Activated CD4-positive, CD25-positive, alpha-beta regulatory T cell treated with anti-CD3 and anti-CD28 coated beads, Interleukin-2, amount 50 U/mL, for 16 hours (primary cell): ENCODE measurements around the gene MUC4.
"Not testable (repeated sequence)": the region's sequence is repeated elsewhere in the genome, so short reads cannot be mapped to it uniquely, and the experiment has no call there.

Source experiments
- DNase-seq: peaks from one replicate; pipeline ENCODE4 v3.0.0-alpha.2; 2020; ENCODE audit warnings: low read depth, low spot score

The MUC4 gene

DNA sequence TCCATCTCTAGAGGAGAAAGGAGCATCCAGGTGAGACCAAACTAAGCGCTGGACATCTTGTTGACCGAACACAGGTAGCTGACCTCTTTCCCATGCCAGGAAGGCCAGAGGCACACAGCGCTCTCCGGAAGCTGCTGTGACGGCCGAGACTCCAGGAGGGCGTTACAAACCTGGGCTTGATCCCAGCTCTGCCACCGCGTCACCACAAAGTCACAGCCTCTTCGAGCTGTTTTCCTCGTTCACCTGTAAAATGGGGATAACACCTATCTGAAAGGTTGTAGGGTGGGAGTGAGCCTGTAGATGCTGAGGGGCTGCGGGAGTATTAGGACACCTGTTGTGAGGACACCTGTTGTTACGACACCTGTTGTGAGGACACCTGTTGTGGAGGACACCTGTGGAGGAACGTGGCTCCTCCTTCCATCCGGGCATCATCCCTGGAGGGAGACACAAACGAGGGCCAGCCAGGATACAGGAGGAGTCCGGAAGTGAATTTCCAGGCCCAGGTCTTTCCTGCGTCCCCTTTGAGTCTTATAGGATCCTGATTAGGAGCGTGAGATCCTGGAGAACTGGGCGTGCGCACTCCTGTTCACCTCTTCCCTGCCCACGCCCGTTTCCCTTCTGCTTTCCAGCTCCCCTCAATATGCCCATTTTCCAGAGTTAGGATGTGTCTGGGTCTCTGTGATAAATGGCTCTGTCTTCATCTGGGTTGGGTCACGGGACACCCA lies 2.3 kb upstream of the MUC4 start:
- no peak for DNase-seq

DNA sequence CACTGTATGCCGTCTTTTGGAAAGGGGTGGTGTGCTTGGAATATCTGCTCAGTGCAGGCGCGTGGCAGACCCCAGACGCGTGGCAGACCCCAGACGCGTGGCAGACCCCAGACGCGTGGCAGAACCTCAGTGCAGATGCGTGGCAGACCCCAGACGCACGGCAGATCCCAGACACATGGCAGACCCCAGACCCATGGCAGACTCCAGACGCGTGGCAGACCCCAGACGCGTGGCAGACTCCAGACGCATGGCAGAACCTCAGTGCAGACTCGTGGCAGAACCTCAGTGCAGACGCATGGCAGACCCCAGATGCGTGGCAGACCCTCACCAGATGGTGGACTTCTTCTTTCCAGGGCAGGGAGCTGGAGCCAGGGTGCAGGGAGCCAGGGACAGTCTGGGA lies 637 bp upstream of the MUC4 start:
- DNase-seq = no peak

DNA sequence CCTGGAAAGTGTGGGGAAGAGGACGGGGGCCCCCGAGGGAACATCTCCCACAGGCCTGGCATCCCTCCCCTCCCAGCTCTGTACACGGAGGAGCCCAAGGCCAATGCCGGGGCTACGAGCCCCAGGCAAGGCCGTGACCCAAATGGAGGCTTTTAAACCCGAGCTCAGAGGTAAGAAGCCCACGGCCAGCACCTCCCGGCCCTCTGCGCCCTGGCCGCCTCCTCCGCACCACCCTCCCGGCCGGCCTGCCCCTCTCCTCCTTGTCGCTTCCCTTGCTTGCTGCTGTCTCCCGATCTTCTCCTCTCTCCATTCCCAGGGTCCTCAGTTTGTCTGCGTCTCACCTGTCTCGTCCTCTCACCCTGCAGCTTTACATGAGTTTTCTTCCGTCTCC lies 1.3 kb downstream of the MUC4 start:
- no peak for DNase-seq

DNA sequence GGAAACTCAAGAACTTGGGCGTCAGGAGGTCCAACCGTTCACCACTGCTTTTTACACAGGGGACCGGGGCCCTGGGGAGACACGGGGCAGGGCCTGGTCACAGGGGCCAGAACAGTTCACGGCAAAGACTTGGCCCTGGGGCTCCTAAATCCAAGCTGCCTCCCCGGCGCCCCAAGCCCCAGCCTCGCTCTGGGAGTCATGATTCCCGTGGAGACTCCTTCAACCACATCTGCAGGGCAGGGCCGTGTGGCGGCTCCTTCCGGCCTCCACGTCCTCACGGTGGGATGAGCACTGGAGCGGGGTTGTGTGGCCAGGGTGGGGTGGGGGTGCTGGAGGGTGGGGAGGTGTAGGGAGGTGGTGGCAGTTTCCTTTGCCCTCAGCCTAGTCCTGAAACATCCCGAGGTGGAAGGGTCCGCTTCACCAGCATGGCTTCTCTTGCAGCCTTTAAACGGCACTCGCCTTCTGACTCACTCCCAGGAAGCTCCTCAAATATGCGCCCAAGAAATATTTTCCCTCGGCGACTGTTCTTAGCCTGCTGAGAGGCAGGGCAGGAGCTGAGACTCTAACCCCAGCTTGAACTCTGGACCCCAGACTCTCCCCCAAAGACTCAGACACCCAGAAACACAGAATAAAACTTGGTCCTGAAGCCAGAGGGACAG lies 1.8 kb downstream of the MUC4 start:
- no peak for DNase-seq

DNA sequence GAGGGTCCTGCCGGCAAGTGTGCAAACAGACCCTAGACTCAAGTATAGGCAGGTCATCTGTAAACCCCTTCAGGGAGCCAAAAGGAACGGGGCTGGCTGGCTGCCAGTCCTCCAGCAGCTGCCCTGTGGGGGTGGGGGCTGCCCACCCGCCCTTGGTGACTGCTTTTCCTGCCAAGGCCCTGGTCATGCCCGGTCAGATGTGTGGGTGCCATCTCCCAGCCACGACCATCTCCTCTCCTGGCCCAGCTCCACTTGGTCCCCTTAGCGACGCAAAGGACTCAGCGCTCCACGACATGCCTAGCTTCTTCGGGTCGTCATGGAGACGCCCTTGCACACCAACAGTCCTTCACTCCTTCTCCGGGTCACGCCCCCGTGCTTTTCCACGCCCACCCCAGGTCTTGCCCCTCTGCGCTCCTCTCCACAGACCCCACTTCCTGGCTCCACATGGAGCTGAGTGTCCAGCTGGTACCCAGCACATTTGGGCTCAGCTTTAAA lies 2.4 kb downstream of the MUC4 start:
- DNase-seq = no peak

DNA sequence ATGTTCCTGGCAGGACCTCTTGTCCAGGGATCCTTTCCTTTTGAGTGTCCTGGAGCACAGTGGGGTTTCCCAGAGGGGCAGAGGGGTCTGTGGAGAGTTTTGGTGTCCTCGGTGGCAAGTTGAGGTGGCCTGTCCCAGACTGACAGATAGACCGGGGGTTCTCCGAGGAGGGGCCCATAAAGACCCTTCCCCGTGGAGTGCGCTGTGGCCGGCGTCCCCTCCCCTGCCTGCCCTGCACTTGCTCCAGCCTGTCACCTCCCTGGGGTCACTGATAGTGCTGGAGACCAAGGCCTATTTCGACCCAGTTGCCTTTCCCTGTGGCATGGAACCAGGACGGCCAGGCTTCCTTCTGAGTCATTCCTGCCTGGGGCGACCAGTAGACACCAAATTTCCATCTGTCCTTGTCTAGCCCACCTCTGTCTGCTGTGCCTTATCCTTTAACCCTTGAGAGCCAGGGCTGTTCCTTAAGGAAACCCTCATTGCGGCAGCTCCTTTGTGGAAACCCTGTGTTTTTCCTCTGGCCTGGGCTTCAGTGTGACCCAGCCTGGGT lies 2.9 kb downstream of the MUC4 start:
- DNase-seq = no peak

DNA sequence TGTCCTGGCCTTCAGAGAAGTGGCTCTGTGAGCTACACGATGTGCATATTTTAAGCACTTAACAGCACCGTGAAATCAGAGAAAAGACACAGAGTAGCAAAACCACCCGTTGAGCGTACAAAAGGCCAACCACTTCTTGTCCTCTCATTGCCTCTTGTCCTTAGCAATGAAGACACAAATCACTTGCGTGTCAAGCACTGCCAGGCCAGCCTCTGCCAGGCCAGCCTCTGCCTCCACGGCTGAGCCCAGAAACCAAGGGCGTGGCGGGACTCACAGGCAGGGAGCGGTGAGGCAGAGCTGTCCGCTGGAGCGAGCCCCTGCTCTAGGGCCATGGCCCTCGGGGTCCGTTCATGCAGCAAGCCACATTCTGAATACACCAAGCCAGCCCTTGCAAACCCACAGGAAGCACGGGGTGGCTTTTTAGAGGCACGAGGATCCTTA lies 4.0 kb downstream of the MUC4 start:
- DNase-seq = no peak

DNA sequence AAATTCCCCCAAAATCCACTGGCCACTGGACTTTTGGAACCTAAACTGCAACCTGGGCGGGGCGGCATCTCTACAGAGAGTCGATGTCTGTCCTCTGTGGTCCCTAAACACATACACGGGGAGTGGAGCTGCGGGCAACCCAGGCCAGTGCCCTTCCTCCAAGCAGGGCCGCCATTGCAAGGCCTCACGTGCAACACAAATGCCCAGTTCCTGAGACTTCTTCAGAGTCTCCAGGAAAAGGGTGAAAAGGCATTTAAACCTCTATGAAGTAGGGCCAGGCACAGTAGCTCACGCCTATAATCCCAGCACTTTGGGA lies 4.9 kb downstream of the MUC4 start:
- DNase-seq = no peak

DNA sequence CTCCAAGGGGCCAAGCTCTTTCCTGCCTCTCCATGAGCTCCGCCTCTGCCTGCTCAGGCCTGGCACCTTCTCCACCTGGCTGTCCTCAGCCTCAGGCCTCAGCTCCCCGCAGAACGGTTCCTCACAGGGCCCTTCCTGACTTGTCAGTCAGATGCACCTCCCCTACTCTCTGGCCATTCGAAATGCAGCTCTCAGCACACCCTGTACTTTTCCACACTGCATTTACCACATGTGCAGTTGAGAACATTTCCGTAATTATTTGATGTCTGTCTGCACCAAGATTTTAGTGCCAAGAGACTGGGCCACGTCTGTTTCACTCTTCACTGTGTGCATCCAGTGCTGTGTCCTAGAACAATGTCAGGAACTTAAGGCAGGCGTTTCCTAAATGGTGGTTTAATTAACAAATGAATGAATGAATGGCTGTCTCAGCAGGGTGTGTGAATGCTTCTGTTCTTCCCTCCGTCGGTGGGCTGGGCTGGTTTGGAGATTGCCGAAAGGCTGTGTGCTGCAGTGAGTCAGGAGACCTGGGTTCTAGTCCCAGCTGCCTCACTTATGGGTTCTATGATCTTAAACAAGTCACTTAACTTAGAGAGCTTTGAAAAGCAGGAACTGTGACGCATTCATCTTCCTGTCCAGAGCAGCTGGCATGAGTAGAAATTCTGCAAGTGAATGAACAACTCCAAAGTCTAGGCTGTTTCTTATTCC lies 5.4 kb downstream of the MUC4 start:
- no peak for DNase-seq

DNA sequence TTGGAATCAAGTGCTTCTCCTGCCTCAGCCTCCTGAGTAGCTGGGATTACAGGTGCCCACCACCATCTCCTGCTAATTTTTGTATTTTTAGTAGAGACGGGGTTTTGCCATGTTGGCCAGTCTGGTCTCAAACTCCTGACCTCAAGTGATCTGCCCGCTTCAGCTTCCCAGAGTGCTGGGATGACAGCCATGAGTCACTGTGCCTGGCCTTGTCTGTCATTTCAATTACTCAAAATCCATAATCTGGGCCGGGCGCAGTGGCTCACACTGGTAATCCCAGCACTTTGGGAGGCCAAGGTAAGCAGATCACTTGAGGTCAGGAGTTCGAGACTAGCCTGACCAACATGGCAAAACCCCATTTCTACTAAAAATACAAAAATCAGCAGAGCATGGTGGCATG lies 6.1 kb downstream of the MUC4 start:
- DNase-seq = not testable (repeated sequence)

DNA sequence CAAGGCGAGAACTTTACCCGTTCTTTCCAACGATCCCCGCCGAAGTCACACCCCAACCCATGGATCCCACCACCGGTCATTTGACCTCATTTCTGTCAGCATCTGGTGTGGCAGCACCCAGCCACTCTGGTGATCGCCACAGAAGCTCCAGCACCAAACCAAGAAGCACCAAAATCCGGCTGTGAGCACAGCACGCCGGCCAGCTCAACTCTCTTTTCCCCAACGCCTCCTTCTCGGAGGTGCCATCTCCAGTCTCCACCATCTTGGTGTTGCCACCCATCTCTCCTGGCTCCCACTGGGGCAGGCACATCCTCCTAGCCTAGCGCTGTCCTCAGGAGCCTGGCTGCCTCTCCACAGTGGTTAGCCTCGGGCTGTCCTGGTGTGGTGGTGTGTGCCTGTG lies 6.5 kb downstream of the MUC4 start:
- no peak for DNase-seq

DNA sequence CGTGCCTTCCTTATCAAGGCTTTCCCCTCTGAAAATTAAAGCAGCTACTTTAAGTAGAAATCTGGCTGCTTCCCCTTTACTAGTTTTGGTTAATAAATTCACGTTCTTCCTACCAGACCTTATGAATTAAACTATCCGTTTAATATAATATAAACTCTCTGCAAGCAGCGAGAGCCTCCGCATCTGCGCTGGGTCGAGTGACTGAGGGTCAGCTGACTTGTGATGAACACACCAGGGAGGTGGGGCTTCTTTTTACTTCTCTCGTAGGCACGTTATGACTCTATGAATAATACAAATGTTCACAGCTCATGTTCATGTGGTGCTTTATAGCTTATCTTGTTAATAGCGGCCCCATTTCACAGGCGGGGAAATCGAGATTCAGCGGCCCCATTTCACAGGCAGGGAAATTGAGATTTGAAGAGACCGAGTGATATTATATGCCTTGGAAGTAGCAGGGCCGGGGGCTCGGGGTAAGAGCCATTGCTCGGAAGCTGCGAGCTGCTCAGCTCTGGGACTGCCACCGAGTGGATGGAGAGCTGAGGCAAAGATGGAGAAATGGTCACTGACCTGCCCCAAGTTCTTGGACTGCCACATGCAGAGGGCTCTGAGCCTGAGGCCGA lies 8.3 kb downstream of the MUC4 start:
- DNase-seq = no peak

DNA sequence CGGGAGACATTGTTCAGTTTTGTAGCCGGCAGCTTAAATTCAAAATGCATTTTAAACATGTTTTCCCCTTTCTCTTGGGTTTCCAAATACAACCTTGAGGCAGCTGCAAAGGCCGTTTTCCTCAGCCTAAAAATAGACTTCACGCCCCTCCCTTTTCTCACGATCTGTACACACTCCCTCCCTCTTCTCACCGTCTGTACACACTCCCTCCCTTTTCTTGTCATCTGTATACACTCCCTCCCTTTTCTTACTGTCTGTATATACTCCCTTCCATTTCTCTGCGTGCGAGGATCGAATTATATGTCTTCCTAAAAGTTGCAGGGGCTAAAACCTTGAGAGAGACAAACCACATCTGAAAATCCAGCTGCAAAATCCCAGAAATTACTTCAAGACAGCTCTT lies 8.9 kb downstream of the MUC4 start:
- DNase-seq = no peak

DNA sequence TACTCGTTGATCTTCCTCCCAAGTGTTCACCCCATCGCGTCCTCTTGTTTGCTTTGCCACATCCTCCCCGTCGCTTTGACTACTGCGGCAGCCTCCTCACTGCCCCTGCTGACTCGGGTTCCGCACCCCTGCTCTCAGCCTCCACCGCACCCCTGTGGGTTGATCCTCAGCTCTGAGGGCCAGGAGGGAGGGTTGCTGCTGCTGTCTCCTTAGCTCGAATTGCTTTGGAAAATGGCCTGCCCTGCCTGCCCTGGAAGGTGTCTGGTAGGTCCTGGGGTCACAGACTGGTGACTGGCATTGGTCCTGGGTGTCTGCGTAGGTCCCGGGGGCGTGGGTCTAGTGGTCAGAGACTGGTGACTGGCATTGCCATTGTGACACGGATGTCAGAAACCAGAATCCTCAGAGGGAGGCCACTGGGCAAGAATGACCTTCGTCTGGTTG lies 9.4 kb downstream of the MUC4 start:
- no peak for DNase-seq

DNA sequence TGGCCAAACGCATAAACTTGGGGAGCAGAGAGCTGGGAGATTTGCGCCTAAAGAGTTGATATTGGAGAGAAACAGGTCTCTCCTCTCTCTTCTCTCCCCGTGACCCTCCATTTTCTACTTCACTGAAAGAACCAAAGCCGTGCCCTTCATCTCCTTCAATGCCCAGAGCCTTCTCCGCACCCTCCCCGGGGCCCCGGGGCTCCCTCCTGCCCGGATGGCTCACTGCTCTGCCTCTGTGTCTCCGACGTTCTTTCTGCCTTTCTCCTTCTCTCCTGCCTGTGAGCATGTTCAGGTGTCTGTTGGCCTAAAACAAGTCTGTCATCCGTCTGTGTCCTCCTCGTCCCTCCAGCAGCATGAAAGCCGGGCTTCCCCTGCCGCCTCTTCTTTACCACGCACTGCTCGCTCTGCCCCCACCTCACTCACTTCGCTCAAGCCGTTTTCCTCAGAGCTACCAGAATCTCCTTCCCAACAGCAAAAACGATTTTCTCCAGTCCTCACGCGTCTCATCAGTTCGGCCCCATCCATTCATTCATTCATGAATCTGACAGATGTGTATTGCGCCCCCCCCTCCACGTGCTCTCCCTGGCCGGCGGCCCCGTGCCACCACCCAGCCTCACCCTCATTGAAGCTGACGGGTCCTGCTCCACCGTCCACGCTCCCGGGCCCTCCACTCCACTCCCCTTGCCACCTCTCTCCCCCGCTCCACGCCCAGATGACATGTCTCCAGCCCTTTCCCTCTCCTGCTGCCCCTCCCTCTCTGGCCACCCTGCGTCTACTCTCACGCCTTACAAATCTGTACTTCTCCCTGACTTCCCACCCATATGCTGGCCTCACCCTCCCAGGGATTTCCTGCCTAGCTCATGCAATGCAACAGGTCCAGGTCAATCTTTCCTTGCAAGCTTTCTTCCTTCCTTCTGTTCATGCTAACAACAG lies 10.2 kb downstream of the MUC4 start:
- DNase-seq = no peak

DNA sequence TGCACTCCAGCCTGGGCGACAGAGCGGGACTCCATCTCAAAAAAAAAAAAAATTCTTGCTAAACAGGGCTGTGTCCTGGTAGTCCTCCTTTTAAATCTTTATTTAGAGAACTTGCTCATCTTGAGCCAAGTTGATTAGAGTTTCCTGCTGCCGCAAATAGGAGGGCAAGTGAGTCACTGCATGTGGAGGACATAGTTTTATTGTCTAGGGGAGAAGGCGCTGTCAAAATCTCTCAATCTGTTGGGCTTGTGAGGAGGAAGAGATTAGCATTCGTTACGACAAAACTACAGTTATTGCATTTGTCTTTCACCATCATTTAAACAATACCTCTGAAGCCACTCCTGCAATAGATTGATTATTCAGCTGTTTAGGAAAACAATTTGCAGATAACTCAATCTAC lies 11.5 kb downstream of the MUC4 start:
- no peak for DNase-seq

DNA sequence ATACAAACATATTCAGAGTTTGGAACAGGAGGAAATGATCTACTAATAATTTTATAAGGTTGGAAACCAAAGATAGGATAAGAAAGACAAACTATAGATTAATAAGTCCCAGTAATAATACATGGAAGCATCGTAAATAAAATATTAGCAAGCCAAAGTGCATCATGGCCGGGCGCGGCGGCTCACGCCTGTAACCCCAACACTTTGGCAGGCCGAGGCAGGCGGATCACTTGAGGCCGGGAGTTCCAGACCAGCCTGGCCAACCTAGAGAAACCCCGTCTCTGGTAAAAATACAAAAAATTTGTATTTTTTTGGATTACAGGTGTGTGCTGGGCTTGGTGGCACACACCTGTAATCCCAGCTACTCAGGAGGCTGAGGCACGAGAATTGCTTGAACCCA lies 14.9 kb downstream of the MUC4 start:
- DNase-seq = no peak

DNA sequence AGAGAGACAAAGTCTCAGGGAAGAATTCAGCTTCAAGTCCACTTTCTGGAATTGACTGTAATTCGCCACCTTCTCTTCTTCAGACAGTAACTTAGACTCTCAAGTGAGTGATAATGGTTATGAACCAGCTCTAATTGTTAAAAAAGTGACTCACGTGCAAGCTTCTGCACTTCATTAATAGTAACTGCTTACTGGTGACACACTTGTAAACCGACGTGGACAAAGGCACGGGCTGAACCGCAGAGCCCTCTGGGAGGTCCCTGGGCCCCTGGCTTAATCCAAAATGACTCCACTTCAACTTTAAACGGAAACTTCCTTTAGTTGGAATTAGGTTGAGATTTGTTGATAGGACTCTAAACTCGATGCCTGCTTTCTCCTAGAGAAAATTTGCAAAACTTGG lies 17.0 kb downstream of the MUC4 start:
- DNase-seq = no peak

DNA sequence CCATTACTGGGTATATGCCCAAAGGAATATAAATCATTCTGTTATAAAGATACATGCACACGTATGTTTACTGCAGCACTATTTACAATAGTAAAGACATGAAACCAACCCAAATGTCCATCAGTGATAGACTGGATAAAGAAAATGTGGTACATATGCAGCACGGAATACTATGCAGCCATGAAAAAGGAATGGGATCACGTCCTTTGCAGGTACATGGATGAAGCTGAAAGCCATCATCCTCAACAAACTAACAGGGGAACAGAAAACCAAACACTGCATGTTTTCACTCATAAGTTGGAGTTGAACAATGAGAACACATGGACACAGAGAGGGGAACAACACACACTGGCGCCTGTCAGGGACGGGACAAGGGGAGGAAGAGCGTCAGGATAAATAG lies 19.1 kb downstream of the MUC4 start:
- not testable (repeated sequence) for DNase-seq

DNA sequence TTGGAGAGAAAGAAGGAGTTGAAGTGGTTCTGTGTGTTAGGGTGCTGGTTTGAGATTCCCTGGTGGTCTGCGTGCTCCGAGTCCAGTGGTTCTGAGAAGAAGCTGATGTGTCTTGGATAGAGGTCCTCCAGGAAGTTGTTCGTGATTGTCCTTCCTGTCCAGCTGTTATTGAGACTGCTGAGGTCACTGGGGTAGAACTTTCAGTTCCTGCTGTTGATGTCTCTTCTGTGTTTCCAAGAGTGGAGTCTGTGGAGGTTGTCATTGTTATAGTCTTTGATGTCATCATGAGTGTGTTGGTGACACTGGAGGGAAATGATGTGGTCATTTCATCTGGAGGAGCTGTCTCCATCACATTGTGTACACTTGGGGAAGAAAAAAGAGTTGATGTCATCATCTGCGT lies 20.8 kb downstream of the MUC4 start:
- no peak for DNase-seq
